Esophagus muscularis mucosa (tissue), 3 donors: ENCODE results near the gene CELF4.

Source experiments
- POLR2A ChIP-seq: fragments of 450-650 bp; IDR thresholded peaks from one replicate; pipeline ENCODE4 v1.6.1; 2017; ENCODE audit warnings: antibody characterized with exemption, moderate library complexity, mild to moderate bottlenecking, low read depth
- TF ChIP-seq, protein P1 (sequence below), 3 experiments: fragments of 200-600 bp in 2 of 3; fragments of 450-650 bp in 1 of 3; sonication (generic) in 2 of 3; IDR thresholded peaks; one replicate each; pipeline ENCODE4 v1.5.1; 2017 to 2019; ENCODE audit warnings: antibody characterized with exemption in 3 of 3, mild to moderate bottlenecking in 2 of 3, moderate library complexity in 1 of 3

DNA sequence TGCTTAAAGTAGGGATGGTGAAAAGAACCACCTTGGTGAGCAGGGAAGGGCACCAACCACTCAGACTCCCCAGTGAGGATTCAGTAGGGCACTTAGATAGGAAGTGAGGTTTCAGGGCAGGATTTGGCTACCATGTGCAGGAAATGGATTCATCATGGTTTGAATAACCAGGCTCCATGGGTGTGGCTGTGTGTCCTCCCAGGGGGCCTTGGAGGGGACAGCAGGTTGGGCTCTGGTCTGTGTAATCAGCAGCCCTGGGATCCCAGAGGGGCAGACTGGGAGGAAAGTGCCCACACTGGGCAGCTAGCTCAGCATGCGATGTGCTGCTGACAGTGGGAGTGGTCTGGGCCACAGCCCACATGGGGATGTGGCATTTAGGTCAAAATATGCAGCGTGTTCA lies 224.6 kb downstream of the CELF4 start:
- TF ChIP-seq, protein P1, sequence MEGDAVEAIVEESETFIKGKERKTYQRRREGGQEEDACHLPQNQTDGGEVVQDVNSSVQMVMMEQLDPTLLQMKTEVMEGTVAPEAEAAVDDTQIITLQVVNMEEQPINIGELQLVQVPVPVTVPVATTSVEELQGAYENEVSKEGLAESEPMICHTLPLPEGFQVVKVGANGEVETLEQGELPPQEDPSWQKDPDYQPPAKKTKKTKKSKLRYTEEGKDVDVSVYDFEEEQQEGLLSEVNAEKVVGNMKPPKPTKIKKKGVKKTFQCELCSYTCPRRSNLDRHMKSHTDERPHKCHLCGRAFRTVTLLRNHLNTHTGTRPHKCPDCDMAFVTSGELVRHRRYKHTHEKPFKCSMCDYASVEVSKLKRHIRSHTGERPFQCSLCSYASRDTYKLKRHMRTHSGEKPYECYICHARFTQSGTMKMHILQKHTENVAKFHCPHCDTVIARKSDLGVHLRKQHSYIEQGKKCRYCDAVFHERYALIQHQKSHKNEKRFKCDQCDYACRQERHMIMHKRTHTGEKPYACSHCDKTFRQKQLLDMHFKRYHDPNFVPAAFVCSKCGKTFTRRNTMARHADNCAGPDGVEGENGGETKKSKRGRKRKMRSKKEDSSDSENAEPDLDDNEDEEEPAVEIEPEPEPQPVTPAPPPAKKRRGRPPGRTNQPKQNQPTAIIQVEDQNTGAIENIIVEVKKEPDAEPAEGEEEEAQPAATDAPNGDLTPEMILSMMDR (IDR thresholded peaks at IDR 0.05), result no peak
- TF ChIP-seq POLR2A, result no peak
